Measurements from ENCODE around the gene GADD45B.

Gene GADD45B

GRCh38 chr19:2475702-2476450, at the start of gene GADD45B:
GADD45B (plus strand) TSS chr19:2476127; CDS start chr19:2476359, 232 bp downstream.
- DNase-seq = peak; percentile 97 to 98

- DNase-seq = peak; percentile 20 to 55
Measured at GRCh38 chr19:2426611-2427428, 49.1 kb upstream of the GADD45B start.

- peak; percentile 95 for DNase-seq
Measured at GRCh38 chr19:2427429-2428320, 48.3 kb upstream of the GADD45B start, which contains the start of gene TIMM13. TIMM13 (minus strand) TSS chr19:2427586; CDS start chr19:2427533, 53 bp downstream.

GRCh38 chr19:2428321-2428690, 47.6 kb upstream of the GADD45B start:
- DNase-seq = no peak

GRCh38 chr19:2428756-2429711, 46.9 kb upstream of the GADD45B start:
- no peak for DNase-seq

- DNase-seq = no peak
Measured at GRCh38 chr19:2429917-2430535, 45.9 kb upstream of the GADD45B start.

GRCh38 chr19:2431318-2432055, 44.4 kb upstream of the GADD45B start:
- DNase-seq = no peak

GRCh38 chr19:2432131-2432848, 43.6 kb upstream of the GADD45B start:
- DNase-seq = no peak

- DNase-seq = no peak
Measured at GRCh38 chr19:2433854-2434253, 42.1 kb upstream of the GADD45B start.

- no peak for DNase-seq
Measured at GRCh38 chr19:2434267-2434666, 41.7 kb upstream of the GADD45B start.

- DNase-seq = no peak
Measured at GRCh38 chr19:2434721-2435265, 41.1 kb upstream of the GADD45B start.

- DNase-seq = no peak
Measured at GRCh38 chr19:2436384-2436783, 39.5 kb upstream of the GADD45B start.

- DNase-seq = no peak
Measured at GRCh38 chr19:2436926-2437325, 39.0 kb upstream of the GADD45B start.

GRCh38 chr19:2438178-2438577, 37.7 kb upstream of the GADD45B start:
- no peak for DNase-seq

GRCh38 chr19:2440515-2440914, 35.4 kb upstream of the GADD45B start:
- DNase-seq = no peak

- DNase-seq = no peak
Measured at GRCh38 chr19:2441096-2441752, 34.7 kb upstream of the GADD45B start.

GRCh38 chr19:2443116-2443784, 32.7 kb upstream of the GADD45B start:
- no peak for DNase-seq

- no peak for DNase-seq
Measured at GRCh38 chr19:2443785-2444182, 32.1 kb upstream of the GADD45B start.
